ENCODE results near the gene FAM13C.

DNA sequence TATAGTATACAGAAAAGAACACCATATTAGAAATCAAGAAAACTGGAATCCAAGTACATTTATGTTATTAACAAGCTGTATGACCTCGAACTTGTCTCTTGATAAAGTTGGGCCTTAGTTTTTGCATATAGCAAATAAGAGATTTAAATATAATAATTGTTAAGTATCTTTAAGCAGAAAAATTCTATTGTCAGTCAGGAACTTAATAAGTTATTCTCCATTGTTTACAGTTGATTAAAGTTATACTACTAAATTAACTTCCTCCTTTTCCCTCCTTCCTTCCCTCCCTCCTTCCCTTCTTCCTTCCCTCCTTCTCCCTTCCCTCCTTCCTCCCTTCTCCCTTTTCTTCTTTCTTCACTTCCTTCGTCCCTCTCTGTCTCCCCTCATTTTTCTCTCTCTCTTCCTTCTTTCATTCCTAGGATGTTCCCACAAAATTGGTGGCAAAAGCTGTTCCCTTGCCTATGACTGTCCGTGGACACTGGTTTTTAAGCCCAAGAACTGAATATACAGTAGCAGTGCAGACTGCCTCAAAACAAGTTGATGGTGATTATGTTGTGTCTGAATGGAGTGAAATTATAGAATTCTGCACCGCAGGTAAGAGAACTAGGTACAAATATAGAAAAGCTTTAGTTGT is 126.2 kb downstream of the FAM13C start:
- TF ChIP-seq, protein P1, sequence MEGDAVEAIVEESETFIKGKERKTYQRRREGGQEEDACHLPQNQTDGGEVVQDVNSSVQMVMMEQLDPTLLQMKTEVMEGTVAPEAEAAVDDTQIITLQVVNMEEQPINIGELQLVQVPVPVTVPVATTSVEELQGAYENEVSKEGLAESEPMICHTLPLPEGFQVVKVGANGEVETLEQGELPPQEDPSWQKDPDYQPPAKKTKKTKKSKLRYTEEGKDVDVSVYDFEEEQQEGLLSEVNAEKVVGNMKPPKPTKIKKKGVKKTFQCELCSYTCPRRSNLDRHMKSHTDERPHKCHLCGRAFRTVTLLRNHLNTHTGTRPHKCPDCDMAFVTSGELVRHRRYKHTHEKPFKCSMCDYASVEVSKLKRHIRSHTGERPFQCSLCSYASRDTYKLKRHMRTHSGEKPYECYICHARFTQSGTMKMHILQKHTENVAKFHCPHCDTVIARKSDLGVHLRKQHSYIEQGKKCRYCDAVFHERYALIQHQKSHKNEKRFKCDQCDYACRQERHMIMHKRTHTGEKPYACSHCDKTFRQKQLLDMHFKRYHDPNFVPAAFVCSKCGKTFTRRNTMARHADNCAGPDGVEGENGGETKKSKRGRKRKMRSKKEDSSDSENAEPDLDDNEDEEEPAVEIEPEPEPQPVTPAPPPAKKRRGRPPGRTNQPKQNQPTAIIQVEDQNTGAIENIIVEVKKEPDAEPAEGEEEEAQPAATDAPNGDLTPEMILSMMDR (conservative IDR thresholded peaks at IDR 0.05 in 1 of 2, IDR thresholded peaks at IDR 0.05 in 1 of 2; ENCODE audit: extremely low read depth in 1 of 2, insufficient read depth in 1 of 2, low read depth in 1 of 2, low read length in 2 of 2): no peak
- no peak for TF ChIP-seq EZH2 (IDR thresholded peaks at IDR 0.05; ENCODE audit: borderline replicate concordance, low read length)
